CD4-positive, alpha-beta T cell treated with Interleukin-15 for 4 hours (primary cell): ENCODE data around the gene GALNT10.
A peak's percentile ranks its signal among the peaks of the same experiment; 100 is the strongest.

ENCODE experiments used
- DNase-seq: peaks from one replicate; pipeline ENCODE4 v3.0.0-alpha.2; 2020; ENCODE audit warnings: low spot score

Gene GALNT10

DNA sequence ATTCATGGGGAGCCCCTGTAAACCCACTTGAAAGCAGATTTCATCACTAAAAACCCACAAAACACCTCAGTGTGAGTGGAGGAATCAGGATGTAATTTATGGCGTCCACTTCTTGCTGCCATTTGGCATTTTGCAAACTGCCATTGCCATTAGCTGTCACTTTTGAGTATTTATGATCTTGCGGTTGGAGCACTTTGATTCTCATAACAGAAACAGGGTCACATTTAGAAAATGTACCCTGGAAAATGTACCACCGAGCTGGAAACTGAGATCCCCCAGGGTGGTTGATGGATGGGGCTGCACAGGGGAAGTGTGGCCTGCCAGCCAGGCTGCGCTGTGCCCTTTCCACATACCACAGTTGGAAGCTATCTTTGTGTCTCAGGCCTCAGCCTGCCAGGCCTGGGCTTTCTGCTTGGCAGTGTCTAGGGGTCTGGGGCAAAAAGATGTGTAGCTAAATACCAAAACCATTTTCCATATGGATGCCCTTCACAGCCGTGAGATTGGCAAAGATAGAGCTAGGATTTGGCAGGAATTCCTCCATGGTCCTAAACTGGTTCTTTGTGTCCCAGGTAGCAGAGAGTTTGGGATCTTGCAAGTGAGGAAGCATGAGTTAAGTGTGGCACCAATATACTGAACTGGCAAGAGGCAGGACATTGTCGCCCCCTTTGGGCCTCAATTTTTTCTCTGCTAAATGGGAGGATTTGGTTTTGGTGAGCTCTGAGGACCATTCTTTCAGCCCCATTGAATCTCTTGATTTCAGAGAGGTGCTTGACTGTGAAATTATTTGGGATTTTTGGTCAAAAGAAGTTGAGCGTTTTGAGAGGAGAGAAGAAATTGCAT, 46.2 kb downstream of the GALNT10 start:
- peak; percentile 12 for DNase-seq

DNA sequence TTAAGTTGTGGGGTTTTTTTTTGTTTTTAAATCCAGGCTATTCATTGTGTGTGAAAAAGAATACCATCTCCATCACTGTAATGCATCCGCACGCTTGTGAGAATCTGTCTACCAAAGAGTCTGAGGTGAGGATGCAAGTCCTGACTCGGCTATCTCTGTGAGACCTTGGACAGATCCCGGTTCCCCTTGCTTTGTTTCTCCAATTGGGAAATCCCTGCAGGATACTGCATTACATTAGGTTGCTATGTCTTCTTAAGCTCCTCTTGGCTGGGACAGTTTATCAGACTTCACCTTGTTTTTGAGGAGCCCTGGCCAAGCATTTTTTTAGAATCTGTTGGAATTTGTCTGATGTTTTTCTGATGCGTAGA, 46.8 kb downstream of the GALNT10 start:
- no peak for DNase-seq

DNA sequence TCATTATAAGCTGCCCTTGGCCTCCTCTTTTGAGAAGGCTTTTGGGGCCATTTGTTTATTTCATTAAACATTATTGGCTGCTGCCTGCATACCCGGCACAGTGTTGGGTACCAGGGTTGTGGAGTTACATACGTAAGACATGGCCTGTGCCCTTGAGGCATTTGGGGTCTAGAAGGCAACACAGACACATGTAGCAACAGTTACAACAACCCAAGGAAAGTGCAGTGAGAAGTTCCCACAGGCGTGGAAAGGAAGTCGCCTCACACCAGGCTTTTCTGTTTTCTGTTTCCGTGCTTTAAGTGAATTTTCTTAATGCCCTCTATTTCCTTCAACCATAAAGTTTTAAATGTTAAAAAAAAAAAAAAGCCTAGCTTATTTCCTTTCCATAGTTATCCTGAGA, 47.4 kb downstream of the GALNT10 start:
- no peak for DNase-seq

DNA sequence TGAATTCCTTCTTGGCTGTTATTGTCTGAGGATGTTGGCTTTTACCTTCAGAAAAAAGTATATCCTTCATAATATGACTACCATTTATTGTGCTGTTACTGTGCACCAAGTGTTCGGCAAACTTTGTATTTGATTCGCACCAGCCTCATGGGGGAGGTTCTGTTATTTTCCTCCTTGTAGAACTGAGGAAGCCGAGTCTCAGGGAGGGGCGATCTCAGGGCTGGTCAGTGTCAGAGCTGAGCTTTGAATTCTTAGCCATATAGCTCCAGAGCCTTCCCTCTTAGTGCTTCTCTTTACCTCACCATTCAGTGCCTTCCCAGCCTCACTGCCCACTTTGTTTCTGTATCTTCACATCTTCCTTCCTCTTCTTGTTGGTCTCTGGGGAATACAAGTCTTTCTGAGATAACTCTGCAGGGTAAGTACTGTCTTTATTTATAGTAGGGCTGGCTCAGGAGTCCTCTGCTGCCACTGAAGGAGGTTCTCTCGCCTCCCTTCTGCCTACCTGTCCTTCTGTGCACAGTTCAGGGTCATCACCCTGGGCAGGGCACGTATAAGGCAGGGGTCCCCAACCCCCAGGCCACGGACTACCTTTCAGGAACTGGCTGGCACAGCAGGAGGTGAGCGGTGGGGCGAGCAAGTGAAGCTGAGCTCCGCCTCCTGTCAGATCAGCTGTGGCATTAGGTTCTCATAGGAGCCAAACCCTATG, 48.4 kb downstream of the GALNT10 start:
- no peak for DNase-seq

DNA sequence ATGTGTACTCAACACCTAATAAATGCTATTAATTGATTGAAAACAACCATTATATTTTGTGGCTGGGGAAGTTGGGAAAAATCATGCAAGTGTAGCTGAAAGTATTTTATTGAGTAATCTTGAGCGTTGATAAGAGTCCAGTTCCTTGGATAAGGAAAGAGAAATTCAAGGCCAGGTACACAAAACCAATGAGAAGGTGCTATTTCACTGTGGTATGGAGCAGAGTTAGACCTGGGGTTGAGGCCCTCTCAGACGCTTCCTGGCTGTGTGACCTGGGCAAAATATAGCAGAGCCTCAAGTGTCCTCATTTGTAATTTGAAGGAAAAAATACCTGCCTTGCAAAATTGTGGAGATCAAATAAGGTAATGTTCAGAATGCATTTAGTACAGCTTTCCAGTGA, 50.1 kb downstream of the GALNT10 start:
- DNase-seq, result no peak

DNA sequence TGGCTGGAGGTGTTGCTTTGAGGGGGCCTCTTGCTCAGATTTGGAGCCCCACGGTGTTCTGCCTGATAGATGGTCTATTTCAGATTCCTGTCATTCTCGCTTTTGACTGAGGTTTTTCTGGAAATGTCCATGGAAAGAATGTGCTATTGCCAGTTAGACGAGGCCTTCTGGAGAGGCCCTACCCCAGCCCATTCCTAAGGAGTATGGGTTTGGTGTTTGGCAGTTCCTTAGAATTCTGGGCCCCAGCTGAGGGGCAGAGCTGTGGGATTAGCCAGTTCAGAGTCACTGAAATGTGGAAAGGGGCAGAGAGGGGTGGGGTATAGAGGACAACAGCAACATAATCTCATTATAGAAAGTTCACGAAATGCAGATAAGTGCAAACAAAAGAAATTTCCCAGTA, 50.5 kb downstream of the GALNT10 start:
- DNase-seq, result no peak

DNA sequence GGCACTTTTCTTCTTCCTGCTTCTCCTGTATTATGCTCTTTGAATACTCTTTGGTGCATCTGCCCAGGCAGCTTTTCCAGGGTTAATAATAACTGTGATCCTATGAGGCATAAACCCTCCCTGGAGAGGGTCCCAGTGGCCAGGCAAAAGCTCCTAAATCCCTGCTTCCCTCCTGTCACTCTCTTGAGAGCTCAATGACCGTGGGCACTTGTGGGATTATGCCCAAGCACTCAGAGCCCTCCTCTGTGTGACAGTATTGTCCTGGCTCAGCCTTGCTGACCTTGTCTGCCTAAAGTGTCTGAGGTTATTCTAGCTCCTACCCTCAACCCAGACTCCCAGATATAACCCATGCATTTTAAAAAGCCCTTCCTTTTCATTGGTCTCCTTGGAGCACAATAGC, 51.9 kb downstream of the GALNT10 start:
- no peak for DNase-seq

DNA sequence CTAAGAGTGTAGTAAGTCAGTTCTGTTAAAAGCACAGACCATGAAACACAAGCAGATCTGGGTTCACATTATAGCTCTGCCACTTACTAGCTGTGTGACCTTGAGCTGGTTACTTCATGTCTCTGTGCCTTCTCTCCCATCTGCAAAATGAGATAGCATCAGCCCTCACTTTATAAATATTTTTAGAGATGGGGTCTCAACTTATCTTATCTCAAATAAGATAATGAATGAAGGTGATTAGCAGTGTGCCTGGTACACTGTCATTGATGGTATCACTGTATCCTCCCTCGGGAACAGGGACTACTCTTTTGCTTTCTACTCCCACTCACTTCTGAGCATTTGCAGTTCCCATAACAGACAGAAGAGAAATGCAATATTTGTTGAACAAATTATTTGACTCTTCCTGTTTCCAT, 52.4 kb downstream of the GALNT10 start:
- no peak for DNase-seq

DNA sequence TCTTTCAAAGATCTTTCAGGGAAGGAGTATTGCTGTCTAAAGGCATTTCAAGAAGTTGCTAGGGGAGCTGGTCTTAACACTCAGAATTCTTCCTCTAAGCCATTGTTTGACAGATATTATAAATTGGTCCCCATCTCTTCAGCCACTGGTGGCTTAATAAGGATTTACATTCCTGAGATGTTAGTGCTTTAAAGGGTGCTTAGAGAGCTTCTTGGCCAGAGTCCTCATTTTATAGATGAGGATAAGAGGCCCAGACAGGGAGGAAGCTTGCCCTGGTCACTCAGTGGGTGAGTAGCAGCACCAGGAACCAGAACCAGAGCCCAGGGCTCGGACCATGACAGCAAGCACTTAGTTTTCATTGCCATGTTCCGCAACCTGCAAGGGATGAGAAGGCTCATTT, 53.2 kb downstream of the GALNT10 start:
- no peak for DNase-seq

DNA sequence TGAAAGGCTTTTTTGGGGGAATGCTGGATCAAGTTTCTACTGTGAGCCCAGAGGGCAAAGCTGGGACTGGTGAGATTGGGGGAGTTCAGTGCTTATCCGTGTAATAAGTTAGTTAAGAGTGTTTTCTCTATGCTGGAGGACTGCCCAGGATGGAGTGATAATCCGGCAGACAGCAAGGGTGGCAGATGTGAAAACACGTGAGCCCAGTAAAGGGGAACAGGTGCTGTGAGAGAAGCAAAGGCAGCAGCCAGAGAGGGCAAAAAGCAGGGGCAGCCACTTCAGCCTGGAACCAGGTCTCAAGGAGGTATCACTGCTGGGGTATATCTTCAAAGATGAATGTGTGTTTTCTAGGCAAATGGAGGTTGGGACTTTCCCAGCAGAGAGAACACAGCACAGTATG, 53.9 kb downstream of the GALNT10 start:
- DNase-seq, result no peak

DNA sequence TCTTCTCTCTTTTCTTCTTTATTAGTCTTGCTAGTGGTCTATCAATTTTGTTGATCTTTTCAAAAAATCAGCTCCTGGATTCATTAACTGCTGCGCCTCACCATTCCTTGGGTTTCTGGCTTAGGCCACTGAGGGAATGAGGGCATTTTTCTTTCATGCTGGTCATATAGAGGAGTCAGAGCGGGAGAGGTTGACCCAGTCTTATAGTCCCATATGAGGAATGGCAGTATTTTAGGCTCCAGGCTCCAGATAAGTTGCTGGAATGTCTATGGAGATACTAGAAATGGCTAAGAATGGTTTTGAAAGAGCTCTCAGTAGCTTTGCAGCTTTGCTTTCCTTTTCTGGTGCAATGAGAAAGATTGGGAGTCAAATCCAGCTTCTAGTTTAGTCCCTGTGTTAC, 58.2 kb downstream of the GALNT10 start:
- no peak for DNase-seq

DNA sequence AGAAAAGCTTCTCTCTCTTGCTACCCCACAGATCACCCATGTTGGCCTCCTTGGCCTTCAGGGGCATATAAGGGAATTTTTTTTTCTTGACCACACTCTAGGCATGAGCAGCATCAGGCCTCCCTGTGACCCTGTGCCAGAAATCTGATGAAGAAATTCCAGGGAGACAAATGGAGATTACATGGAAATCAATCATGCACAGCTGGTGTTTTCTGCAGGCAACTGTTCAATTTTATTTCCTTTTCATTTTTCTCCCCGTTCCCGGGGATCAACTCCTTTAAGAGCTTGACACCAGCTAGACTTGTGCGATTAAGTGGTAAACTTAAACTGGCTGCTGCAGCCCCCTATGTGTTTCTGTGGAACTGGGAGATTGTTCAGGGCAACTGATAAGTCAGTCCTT, 59.3 kb downstream of the GALNT10 start:
- no peak for DNase-seq

DNA sequence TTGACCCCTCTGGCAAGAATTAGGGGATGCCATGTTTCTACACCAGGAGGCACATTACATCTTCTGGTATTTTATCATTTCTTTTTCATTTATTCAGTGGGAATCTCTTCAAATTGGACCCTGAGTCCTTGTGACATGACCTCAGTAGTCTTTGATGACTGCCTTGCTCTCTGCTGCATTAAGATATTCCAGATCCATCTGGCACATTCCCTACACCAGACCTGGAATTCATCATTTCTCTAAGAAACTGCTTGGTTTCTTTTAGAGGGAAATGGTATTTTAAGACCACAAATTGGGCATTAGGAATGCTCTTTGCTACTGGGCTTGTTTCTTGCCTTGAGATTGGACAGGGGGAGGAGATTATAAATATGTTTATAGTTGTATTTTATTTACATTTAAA, 61.0 kb downstream of the GALNT10 start:
- no peak for DNase-seq

DNA sequence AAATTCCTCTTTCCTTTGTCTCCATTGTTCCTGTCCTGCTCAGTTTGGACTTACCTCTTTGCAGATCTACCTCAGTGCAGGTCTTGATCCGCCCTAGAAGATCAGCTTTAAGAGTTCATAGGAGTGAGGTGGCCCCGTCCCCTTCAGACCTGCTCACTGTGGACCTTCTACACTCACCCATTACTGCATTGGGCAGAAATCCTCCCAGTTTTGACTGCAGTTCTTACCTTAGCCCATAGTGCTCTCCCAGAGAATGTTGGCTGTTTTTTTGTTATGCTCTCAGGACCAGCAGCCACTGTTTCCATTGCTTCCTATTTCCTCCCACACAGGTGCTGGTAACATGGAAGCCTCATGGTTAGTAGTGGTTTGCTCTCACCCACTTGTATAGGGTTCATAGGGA, 63.3 kb downstream of the GALNT10 start:
- DNase-seq, result no peak

DNA sequence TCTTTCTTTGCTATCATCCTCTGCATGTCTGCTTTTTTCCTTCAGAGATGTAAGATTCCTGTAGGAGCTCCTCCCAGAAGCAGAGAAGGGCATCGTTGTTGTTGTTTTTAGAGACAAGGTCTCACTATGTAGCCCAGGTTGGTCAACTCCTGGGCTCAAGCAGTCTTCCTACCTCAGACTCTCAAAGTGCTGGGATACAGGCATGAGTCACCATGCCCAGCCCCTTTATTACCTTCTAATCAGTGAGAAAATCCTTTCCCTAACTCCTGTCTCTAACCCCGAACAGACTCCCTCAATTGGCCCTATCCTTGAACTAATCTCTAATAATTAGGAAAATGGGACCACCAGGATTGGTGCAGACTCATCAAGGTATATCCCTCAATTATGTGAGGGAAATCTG, 64.4 kb downstream of the GALNT10 start:
- no peak for DNase-seq

DNA sequence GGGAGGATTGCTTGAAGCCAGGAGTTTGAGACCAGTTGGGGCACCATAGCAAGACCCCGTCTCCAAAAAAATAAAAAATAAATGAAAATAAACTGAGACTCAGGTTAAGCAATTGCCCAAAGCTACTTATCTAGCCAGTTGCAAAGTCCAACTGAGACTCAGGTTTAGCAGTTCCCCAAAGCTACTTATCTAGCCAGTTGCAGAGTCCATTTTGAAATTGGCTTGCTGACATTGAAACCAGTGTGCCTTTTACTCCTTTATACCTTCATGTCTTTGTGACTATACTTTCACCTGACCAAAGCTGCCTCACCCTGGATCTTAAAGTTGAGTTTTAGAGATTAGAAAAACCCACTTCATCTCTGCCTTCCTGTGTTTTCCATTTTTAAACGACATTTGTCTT, 66.5 kb downstream of the GALNT10 start:
- DNase-seq, result no peak

DNA sequence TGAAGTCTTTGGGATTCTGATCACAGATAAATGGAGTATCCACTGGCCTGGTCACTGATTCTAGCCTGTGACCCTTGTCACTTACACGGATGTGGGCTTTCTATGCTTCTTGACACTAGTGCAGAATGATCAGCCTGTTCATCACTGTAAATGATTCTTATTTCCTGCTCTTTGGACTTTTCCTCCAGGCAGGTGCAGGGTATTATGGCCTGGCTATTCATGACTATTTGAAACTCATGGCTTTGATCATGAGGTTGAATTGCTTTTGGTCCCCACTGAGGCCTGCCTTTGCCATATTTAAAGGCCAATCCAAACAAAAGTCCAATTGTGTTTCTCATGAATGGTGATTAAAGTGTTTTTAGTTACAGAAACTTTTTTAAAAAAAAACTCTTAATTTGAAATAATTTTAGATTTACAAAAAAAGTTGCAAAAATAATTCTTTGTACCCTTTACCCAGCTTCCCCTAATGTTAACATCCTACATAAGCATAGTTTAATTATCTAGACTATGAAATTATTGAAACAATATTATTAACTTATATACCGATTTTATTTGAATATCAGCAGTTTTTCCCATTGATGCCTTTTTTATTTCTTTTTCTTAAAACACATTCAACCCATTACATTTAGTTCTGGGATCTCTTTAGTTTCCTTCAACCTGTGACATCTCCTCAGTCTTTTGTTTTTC, 68.1 kb downstream of the GALNT10 start:
- DNase-seq, result no peak

DNA sequence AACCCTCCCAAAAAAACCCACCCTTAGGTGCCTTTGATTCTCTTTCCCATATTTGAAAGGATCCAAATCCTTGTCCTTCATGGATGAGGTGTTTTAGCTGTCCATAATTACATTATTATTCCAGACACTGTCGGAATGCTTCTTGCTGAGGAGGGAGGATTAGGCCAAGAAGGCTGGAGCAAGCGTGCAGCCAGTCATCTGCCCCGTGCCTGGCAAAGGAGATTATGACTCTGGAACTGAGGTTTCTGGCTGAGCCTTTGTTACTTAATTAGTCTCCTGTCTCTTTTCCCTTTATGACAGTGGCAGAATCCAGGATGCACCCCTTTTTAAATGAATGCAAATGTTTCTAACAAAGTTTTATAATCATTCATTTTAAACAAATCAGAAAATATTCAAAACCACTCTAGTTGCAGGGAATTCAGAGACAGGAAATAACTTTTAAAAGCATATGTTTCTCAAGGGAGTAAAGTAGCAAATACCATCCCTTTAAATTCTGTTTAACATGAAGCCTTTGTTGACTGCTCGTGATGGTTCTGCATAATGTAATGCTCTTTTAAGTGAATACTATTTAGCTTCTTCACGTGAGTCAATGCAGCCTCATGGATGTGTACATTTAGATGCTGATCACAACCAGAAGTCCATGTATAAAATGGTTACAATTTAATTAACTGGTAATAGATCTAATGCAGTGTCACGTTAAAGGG, 69.8 kb downstream of the GALNT10 start:
- DNase-seq, result no peak

DNA sequence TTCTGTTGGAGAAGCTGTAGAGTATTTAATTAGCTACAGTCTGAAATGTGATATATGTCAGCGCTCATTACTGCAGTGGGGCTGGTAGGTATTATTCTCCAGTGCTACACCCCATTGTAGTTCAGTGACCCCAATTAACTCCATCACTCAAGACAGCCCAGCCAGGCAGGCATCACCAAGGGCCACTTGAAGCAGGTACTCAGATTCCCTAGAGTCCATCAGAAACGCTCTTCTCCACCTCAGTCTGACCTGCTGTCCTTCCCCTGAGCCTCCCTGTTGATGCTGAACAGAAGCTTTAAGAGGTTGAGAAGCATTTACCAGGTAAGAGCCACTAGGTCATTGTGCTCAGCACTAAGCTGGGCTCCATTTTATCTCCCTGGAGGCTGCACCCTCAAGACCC, 71.8 kb downstream of the GALNT10 start:
- DNase-seq, result no peak

DNA sequence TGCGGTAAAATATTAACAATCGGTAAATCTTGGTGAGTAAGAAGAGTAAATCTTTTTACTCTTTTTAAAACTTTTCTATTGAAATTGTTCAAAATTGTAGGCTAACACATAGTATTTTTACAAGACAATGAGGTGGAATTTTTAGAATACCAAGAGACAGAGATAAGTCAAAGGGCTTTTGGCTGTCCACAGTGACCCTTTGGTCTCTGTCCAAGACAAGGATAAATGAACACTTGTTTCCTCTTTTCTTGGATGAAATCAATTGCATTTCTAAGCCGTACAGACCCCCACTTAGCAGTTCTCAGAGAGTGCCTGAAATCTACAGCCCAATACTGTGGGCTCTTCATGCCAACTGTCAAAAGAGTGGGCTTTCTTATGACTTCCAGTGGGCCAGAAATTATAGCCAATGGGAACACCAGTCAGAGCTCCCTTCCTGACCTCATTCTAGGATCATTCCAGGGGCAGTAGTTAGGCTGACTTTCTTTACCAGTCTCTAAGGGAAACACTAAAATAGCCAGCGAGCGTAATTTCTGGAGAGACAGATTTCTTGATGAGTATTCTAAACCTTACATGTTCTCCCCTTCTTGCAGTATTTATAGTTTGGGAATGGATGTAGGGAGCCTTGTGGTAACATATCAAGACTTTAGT, 74.1 kb downstream of the GALNT10 start:
- DNase-seq, result no peak

DNA sequence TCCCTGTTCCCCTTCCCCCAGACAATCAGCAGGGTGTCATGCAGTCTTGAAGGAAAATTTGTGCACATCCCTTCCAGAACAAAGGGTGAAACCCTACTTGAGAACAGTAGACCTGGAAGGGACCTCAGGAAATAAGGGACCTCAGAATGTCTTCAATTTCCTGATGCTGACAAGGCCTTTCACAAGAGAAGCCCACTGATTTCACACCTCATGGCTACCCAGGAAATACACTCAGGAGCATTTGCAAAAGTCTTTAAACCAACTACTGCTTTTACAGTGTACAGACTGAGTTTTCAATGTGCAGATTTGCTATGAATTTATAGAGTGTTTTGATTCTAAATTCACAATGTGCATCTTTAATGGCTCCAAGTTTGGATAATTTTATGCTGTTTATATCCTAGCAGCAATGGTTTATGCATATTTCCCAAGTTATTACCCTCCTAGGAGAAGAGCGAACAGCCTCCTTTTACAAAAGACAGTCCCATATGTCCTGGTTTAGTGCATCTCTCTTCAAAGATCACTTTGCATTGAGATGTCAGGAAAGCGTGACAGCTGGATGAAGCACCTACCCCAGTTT, 74.8 kb downstream of the GALNT10 start:
- no peak for DNase-seq

DNA sequence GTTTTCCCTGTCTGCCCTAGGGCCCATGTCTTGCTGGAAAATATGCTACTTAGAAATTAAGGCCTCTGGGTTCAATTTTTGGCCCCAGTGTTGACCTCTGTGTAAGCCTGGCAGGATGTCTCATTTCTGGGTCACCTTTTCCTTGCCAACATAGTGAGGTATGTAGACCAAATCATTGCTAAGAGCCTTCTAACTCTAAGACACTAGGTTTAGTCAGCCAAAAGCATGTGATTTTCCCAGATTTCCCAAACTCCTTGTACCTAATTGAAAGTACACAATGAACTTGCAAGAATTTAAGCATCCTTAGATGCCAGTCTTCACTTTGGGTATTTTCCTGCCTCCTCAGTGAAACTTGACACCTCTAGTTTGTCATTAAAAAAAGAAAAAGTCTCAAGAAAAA, 77.0 kb downstream of the GALNT10 start:
- DNase-seq, result no peak
